Fibroblast of lung (primary cell): ENCODE results near the gene TTC27. TPM values are rescaled to one million over a fixed set of nuclear protein-coding genes. Genes with fewer than 3 reads are reported as not detected.

Experiments
- DNase-seq, 2 donors: peaks; one replicate each; pipeline versions ENCODE4 v3.0.0 to v3.0.0-alpha.2; 2010; ENCODE audit warnings: low read depth in 2 of 2
- H2AFZ ChIP-seq: 2 replicates; pipeline ENCODE4 v1.5.1; 2012; ENCODE audit warnings: low read length, control low read depth, inconsistent platforms
- H3K27ac ChIP-seq: 2 replicates; pipeline ENCODE4 v1.5.1; 2011; ENCODE audit warnings: low read length, control low read depth; ENCODE audit not compliant: insufficient read depth
- H3K27me3 ChIP-seq: 2 replicates; pipeline ENCODE4 v1.5.1; 2011; ENCODE audit warnings: mild to moderate bottlenecking, low read length; ENCODE audit not compliant: control insufficient read depth, insufficient read depth
- H3K36me3 ChIP-seq: 2 replicates; pipeline ENCODE4 v1.5.1; 2011; ENCODE audit warnings: low read length; ENCODE audit not compliant: control insufficient read depth, insufficient read depth
- H3K4me1 ChIP-seq: 2 replicates; pipeline ENCODE4 v1.5.1; 2011; ENCODE audit warnings: low read length; ENCODE audit not compliant: control insufficient read depth, insufficient read depth; ENCODE audit errors: extremely low read depth
- H3K4me2 ChIP-seq: 2 replicates; pipeline ENCODE4 v1.5.1; 2011; ENCODE audit warnings: low read length, control low read depth; ENCODE audit not compliant: insufficient read depth; ENCODE audit errors: extremely low read depth
- H3K4me3 ChIP-seq, 4 experiments: fragments of 200-600 bp in 1 of 4; sonication (generic) in 1 of 4; replicated peaks in 1 of 4; 2 replicates each; pipeline ENCODE4 v1.5.1; 2011 to 2016; ENCODE audit warnings: low read length in 4 of 4, low read depth in 3 of 4, mild to moderate bottlenecking in 3 of 4, control low read depth in 2 of 4, inconsistent platforms in 1 of 4, mixed read lengths in 1 of 4; ENCODE audit not compliant: insufficient read depth in 1 of 4; ENCODE audit errors: control extremely low read depth in 1 of 4
- H3K79me2 ChIP-seq: 2 replicates; pipeline ENCODE4 v1.5.1; 2012; ENCODE audit warnings: mild to moderate bottlenecking, low read length, inconsistent platforms; ENCODE audit not compliant: control insufficient read depth, insufficient read depth
- H3K9ac ChIP-seq: 2 replicates; pipeline ENCODE4 v1.5.1; 2011; ENCODE audit warnings: mild to moderate bottlenecking, low read length, control low read depth; ENCODE audit not compliant: insufficient read depth
- H3K9me3 ChIP-seq: 2 replicates; pipeline ENCODE4 v1.5.1; 2012; ENCODE audit warnings: low read depth, low read length; ENCODE audit not compliant: control insufficient read depth, insufficient read depth
- H4K20me1 ChIP-seq: 2 replicates; pipeline ENCODE4 v1.5.1; 2011; ENCODE audit warnings: low read length; ENCODE audit not compliant: control insufficient read depth, insufficient read depth; ENCODE audit errors: extremely low read depth
- CTCF ChIP-seq, 2 donors: IDR thresholded peaks in 1 of 2; conservative IDR thresholded peaks in 1 of 2; 1 replicate in 1 of 2; 2 replicates in 1 of 2; pipeline ENCODE4 v1.5.1; 2011 to 2012; ENCODE audit warnings: low read length in 2 of 2, control low read depth in 1 of 2, inconsistent platforms in 1 of 2, low read depth in 1 of 2, mild to moderate bottlenecking in 1 of 2
- EZH2 ChIP-seq: IDR thresholded peaks from 2 replicates; pipeline ENCODE4 v1.5.1; 2012; ENCODE audit warnings: low read length, control low read depth, mild to moderate bottlenecking; ENCODE audit errors: missing control alignments
- polyA minus RNA-seq: library from RNA; depleted of rRNA, polyadenylated mRNA; stranded (reverse); fragments of >200 nt; gene quantifications from 2 replicates; pipeline ENCODE4 v1.2.3, GENCODE V29; 2011; ENCODE audit warnings: low replicate concordance
- polyA plus RNA-seq, 2 donors: library from polyadenylated mRNA; depleted of rRNA in 1 of 2; stranded (reverse) in 1 of 2; unstranded in 1 of 2; fragments of >200 nt; gene quantifications; 2 replicates each; pipeline ENCODE4 v1.2.1, GENCODE V29; 2011 to 2012; ENCODE audit warnings: missing spikeins in 1 of 2
- total RNA-seq: library from RNA; depleted of rRNA; stranded (reverse); fragments of >200 nt; gene quantifications from 2 replicates; pipeline ENCODE4 v1.2.1, GENCODE V29; 2014

TTC27 gene
- 15.7 and 18.2 TPM in 2 replicates for total RNA-seq
- polyA plus RNA-seq = 19.3 and 20.6 TPM in 2 replicates
- 14.4 and 16.1 TPM in 2 replicates for polyA plus RNA-seq (2012)
- 8.9 and 15.9 TPM in 2 replicates for polyA minus RNA-seq

DNA sequence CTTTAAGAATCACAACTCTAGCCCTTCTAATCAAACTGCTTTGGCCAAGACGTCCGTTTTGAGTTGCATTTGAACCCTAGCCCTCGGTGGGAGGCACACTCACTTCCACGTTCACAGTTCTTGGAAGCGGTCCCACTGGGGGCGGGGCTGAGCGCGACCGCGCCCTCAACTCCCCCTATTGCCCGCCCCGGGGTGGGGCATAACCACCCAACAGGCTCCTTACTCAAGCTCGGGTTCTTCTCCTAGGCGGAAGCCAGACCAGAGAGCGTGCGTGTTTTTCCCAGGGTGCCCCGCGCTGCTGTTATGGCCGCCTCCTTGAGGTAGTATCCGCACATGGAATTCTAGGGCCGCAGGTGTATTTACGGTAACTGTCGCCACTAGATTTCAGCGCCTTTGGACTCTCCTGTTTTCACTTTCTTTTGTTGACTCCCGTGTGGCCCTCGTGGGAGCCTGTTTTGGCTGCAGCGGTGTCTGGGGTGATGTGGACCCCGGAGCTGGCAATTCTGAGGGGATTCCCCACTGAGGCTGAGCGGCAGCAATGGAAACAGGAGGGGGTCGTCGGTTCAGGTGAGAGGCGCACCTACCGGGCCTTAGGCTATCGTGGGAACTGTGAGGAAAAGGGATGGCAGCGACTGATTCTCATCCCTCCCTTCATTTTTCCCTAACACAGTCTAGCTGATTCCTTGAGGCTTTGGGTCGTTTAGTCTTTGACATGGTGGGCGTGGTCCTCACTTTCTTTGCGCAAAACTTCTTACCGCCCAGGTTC is at the start of gene TTC27:
TTC27 (plus strand) TSS at position 237 of the 766 bp plus-strand sequence; CDS start at position 480, 243 bp downstream.
- H3K27me3 ChIP-seq = no peaks in the 10 kb centered on the region
- peaks cover 1% of the 10 kb centered on the region for H3K36me3 ChIP-seq
- H3K4me3 ChIP-seq = peak within 1 kb of the TSS; percentile 45 to 98 (median 78)
- peak; percentile 94 to 95 for DNase-seq
- peak within 1 kb of the TSS; percentile 54 for H3K9ac ChIP-seq
- peak within 1 kb of the TSS; percentile 86 for H3K4me2 ChIP-seq
- H3K4me1 ChIP-seq = no peaks in the 10 kb centered on the region
- peak within 1 kb of the TSS; percentile 97 for H2AFZ ChIP-seq
- no peaks in the 10 kb centered on the region for H3K9me3 ChIP-seq
- TF ChIP-seq EZH2 (no peak), CTCF (conservative IDR thresholded peaks at IDR 0.05 in 1 of 2, IDR thresholded peaks at IDR 0.05 in 1 of 2; ENCODE audit: low read depth in 1 of 2, low read length in 2 of 2) (no peak)
- H3K79me2 ChIP-seq = peaks cover 10% of the 10 kb centered on the region
- H4K20me1 ChIP-seq = no peaks in the 10 kb centered on the region
- peak within 1 kb of the TSS; percentile 76 for H3K27ac ChIP-seq

- H3K4me2 ChIP-seq = no peak overlapping the region
- H3K27me3 ChIP-seq = no peaks in the 10 kb centered on the region
- DNase-seq = peak; percentile 7 to 30
- no peak overlapping the region for H3K9ac ChIP-seq
- H3K27ac ChIP-seq = no peak overlapping the region
- no peaks in the 10 kb centered on the region for H3K4me1 ChIP-seq
- H4K20me1 ChIP-seq = no peaks in the 10 kb centered on the region
- H2AFZ ChIP-seq = no peak overlapping the region
- H3K4me3 ChIP-seq = no peak overlapping the region
- H3K79me2 ChIP-seq = no peaks in the 10 kb centered on the region
- no peaks in the 10 kb centered on the region for H3K9me3 ChIP-seq
- no peaks in the 10 kb centered on the region for H3K36me3 ChIP-seq
- TF ChIP-seq EZH2 (no peak), CTCF (conservative IDR thresholded peaks at IDR 0.05 in 1 of 2, IDR thresholded peaks at IDR 0.05 in 1 of 2; ENCODE audit: low read depth in 1 of 2, low read length in 2 of 2) (no peak)
These were observed 36.0 kb upstream of the TTC27 start for GRCh38 chr2:32591669-32592463.

DNA sequence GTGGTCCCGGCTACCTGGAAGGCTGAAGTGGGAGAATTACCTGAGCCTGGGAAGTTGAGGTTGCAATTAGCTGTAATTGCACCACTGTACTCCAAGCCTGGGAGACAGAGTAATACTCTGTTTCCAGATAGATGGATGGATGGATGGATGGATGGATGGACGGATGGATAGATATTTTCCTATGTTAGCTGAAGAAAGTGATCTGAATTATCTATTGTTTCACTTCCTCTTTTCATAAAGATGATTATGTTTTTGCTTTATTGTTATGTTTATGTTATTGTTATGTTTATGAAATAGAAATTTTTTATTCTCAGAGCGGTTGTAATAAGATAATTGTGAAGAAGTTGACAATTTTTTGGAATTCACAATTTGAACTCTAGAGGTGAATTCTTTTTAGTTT is 33.3 kb upstream of the TTC27 start:
- Histone ChIP-seq H2AFZ (no peak overlapping the region), H3K9ac (no peak overlapping the region), H3K4me2 (no peak overlapping the region), H4K20me1 (no peaks in the 10 kb centered on the region), H3K9me3 (no peaks in the 10 kb centered on the region), H3K27me3 (no peaks in the 10 kb centered on the region), H3K4me3 (no peak overlapping the region), H3K4me1 (no peaks in the 10 kb centered on the region), H3K79me2 (no peaks in the 10 kb centered on the region), H3K27ac (no peak overlapping the region), H3K36me3 (peaks cover 1% of the 10 kb centered on the region)
- TF ChIP-seq CTCF (conservative IDR thresholded peaks at IDR 0.05 in 1 of 2, IDR thresholded peaks at IDR 0.05 in 1 of 2; ENCODE audit: low read depth in 1 of 2, low read length in 2 of 2) (no peak), EZH2 (no peak)
- no peak for DNase-seq
